Endothelial cell of umbilical vein (primary cell): ENCODE data around the gene AAGAB. TPM values are rescaled to one million over a fixed set of nuclear protein-coding genes. Genes with fewer than 3 reads are reported as not detected.

Source experiments
- BruUV-seq: library from RNA; stranded (reverse); fragments of 400-500 nt; replicated peaks from 2 replicates; lab custom pipeline; 2021; lab: Mats Ljungman, UMichigan
- CTCF ChIA-PET: fragments of 300-600, 350-600 bp; sonication (Branson Sonifier 250); formaldehyde crosslinking; loops from one replicate; lab custom pipeline; 2021; ENCODE audit warnings: antibody characterized with exemption, inconsistent platforms; lab: Charles Lee
- POLR2A ChIA-PET: fragments of 300-600, 350-600 bp; sonication (Branson Sonifier 250); formaldehyde crosslinking; loops from one replicate; lab custom pipeline; 2021; ENCODE audit warnings: antibody characterized with exemption, inconsistent platforms; lab: Charles Lee
- DNase-seq: peaks from one replicate; pipeline ENCODE4 v3.0.0-alpha.2; 2011; ENCODE audit warnings: low read depth, low spot score
- FAIRE-seq: peaks from 2 replicates; lab custom pipeline; 2011; peaks lifted over from hg19 to GRCh38; lab: Jason Lieb, UNC
- H2AFZ ChIP-seq: 2 replicates; pipeline ENCODE4 v1.6.0; 2012; ENCODE audit warnings: low read depth, low read length, control low read depth, inconsistent platforms
- H3K27ac ChIP-seq: 2 replicates; pipeline ENCODE4 v1.5.1; 2011; ENCODE audit warnings: low read depth, mild to moderate bottlenecking, control low read depth, low read length, moderate library complexity; ENCODE audit not compliant: insufficient read depth
- H3K27me3 ChIP-seq, 2 experiments: 2 replicates each; pipeline versions ENCODE4 v1.6.0 to v1.6.1; 2011; ENCODE audit warnings: low read length in 2 of 2, mixed read lengths in 1 of 2; ENCODE audit not compliant: control insufficient read depth in 2 of 2, insufficient read depth in 2 of 2
- H3K36me3 ChIP-seq, 2 experiments: 2 replicates in 1 of 2; 3 replicates in 1 of 2; pipeline ENCODE4 v1.5.1; 2011; ENCODE audit warnings: low read length in 2 of 2, mild to moderate bottlenecking in 1 of 2, moderate library complexity in 1 of 2; ENCODE audit not compliant: control insufficient read depth in 2 of 2, insufficient read depth in 2 of 2; ENCODE audit errors: extremely low read depth in 1 of 2
- H3K4me1 ChIP-seq: 3 replicates; pipeline ENCODE4 v1.5.1; 2011; ENCODE audit warnings: mild to moderate bottlenecking, low read length; ENCODE audit not compliant: control insufficient read depth, insufficient read depth; ENCODE audit errors: extremely low read depth
- H3K4me2 ChIP-seq: 2 replicates; pipeline ENCODE4 v1.6.1; 2011; ENCODE audit warnings: low read length, control low read depth, mixed read lengths; ENCODE audit not compliant: insufficient read depth
- H3K4me3 ChIP-seq, 3 experiments: fragments of 200-600 bp in 1 of 3; sonication (generic), shearing (Covaris generic) in 1 of 3; replicated peaks in 1 of 3; 2 replicates each; pipeline ENCODE4 v1.5.1; 2011 to 2016; ENCODE audit warnings: control low read depth in 3 of 3, low read length in 3 of 3, mild to moderate bottlenecking in 2 of 3, inconsistent platforms in 1 of 3, low read depth in 1 of 3, moderate library complexity in 1 of 3; ENCODE audit not compliant: insufficient read depth in 1 of 3
- H3K79me2 ChIP-seq: 2 replicates; pipeline ENCODE4 v1.6.0; 2012; ENCODE audit warnings: low read length, inconsistent platforms; ENCODE audit not compliant: control insufficient read depth, insufficient read depth
- H3K9ac ChIP-seq: replicated peaks from 2 replicates; pipeline ENCODE3; 2011; ENCODE audit warnings: low read length, control low read depth; ENCODE audit not compliant: insufficient read depth; ENCODE audit errors: extremely low read depth
- H3K9me1 ChIP-seq: replicated peaks from 3 replicates; pipeline ENCODE4 v1.6.0; 2011; ENCODE audit warnings: mild to moderate bottlenecking, low read length; ENCODE audit not compliant: control insufficient read depth, insufficient read depth; ENCODE audit errors: extremely low read depth
- H3K9me3 ChIP-seq: replicated peaks from 2 replicates; pipeline ENCODE4 v1.5.1; 2012; ENCODE audit warnings: low read length, inconsistent platforms; ENCODE audit not compliant: control insufficient read depth, insufficient read depth
- H4K20me1 ChIP-seq: replicated peaks from 2 replicates; pipeline ENCODE3; 2011; ENCODE audit warnings: mild to moderate bottlenecking, low read length; ENCODE audit not compliant: control insufficient read depth, insufficient read depth; ENCODE audit errors: extremely low read depth
- CTCF ChIP-seq, 2 donors: IDR thresholded peaks; 1 replicate in 1 of 2; 2 replicates in 1 of 2; pipeline ENCODE4 v1.5.1; 2011; ENCODE audit warnings: low read length in 2 of 2, mild to moderate bottlenecking in 2 of 2, moderate library complexity in 2 of 2, control low read depth in 1 of 2, inconsistent platforms in 1 of 2, low read depth in 1 of 2; ENCODE audit not compliant: insufficient read depth in 1 of 2; ENCODE audit errors: extremely low read depth in 1 of 2
- EZH2 ChIP-seq: IDR thresholded peaks from 2 replicates; pipeline ENCODE4 v1.6.1; 2012; ENCODE audit warnings: borderline replicate concordance, low read depth, mild to moderate bottlenecking, moderate library complexity, low read length, inconsistent platforms; ENCODE audit not compliant: severe bottlenecking
- FOS ChIP-seq: IDR thresholded peaks from 2 replicates; pipeline ENCODE4 v1.6.1; 2011; ENCODE audit warnings: mild to moderate bottlenecking, low read length, moderate library complexity, borderline replicate concordance; ENCODE audit not compliant: insufficient read depth
- GATA2 ChIP-seq: IDR thresholded peaks from 2 replicates; pipeline ENCODE4 v1.7.0; 2011; ENCODE audit warnings: low read depth, mild to moderate bottlenecking, moderate library complexity, mixed read lengths, low read length; ENCODE audit not compliant: insufficient read length, insufficient read depth
- JUN ChIP-seq: IDR thresholded peaks from 2 replicates; pipeline ENCODE4 v1.6.1; 2011; ENCODE audit warnings: borderline replicate concordance, low read depth; ENCODE audit not compliant: insufficient read length, insufficient read depth
- MAX ChIP-seq: IDR thresholded peaks from 2 replicates; pipeline ENCODE4 v1.6.1; 2011; ENCODE audit not compliant: insufficient read depth, insufficient read length
- MYC ChIP-seq: IDR thresholded peaks from one replicate; pipeline ENCODE4 v1.6.1; 2011; ENCODE audit warnings: mild to moderate bottlenecking, low read depth, low read length
- POLR2A ChIP-seq: IDR thresholded peaks from 2 replicates; pipeline ENCODE4 v1.6.1; 2012; ENCODE audit warnings: low read depth, mild to moderate bottlenecking, control low read depth, low read length
- POLR2AphosphoS5 ChIP-seq: IDR thresholded peaks from 2 replicates; pipeline ENCODE4 v1.6.1; 2012; ENCODE audit warnings: low read depth, mild to moderate bottlenecking, control low read depth, low read length, moderate library complexity; ENCODE audit not compliant: insufficient read depth
- dilution Hi-C: fragments of 300-500 bp; cut with MboI; formaldehyde crosslinking; loops from one replicate; pipeline ENCODE4 v1.15.0; 2019; ENCODE audit warnings: low sequenced_read_pairs; ENCODE audit not compliant: extremely low pct_ligation_motif_present
- intact Hi-C: fragments of 100-400 bp; cut with micrococcal nuclease; formaldehyde crosslinking; loops from one replicate; pipeline ENCODE4 v1.10.0; 2022
- polyA plus RNA-seq, 4 experiments: library from polyadenylated mRNA; depleted of rRNA in 3 of 4; stranded (reverse) in 3 of 4; unstranded in 1 of 4; fragments of >200 nt; gene quantifications; 2 replicates each; pipeline versions ENCODE4 v1.2.1 to v1.2.3, GENCODE V29; 2011 to 2012; ENCODE audit warnings: missing spikeins in 1 of 4
- total RNA-seq: library from RNA; stranded (reverse); gene quantifications from 2 replicates; pipeline ENCODE4 v1.2.3, GENCODE V29; 2021

The AAGAB gene
- total and polyA plus RNA-seq, 2 donors (not counting 3 experiments of a cell fraction or from before 2014, with no cell fraction given) = 21.2 to 42.6 TPM

- TF ChIP-seq POLR2AphosphoS5 = no peak
- TF ChIP-seq GATA2 = no peak
- TF ChIP-seq JUN = no peak
- TF ChIP-seq POLR2A = no peak
- TF ChIP-seq EZH2 = no peak
- no peak for TF ChIP-seq FOS
- TF ChIP-seq CTCF (IDR thresholded peaks at IDR 0.05; ENCODE audit: extremely low read depth in 1 of 2, insufficient read depth in 1 of 2, low read depth in 1 of 2, low read length in 2 of 2) = no peak
- no peak for TF ChIP-seq MAX
- TF ChIP-seq MYC = no peak
- ChIA-PET POLR2A (no interaction called here), CTCF (interaction anchor here (1.6 kb wide), 1 partner anchor 12 kb away, joined by 5 read pairs; no protein-coding TSS in a partner anchor)
- DNase-seq (no peak), FAIRE-seq (no peak)
- no TSS peak for BruUV-seq
- Histone ChIP-seq H2AFZ (no peak overlapping the region), H3K79me2 (peaks cover 60% of the 10 kb centered on the region), H3K27ac (peak overlapping the region; percentile 87), H3K36me3 (peaks cover 9 to 15% of the 10 kb centered on the region in 2 experiments), H3K4me2 (no peak overlapping the region), H3K9ac (no peak overlapping the region), H3K27me3 (no peaks in the 10 kb centered on the region), H3K9me1 (no peaks in the 10 kb centered on the region), H3K9me3 (no peaks in the 10 kb centered on the region), H3K4me3 (no peak overlapping the region), H4K20me1 (no peaks in the 10 kb centered on the region), H3K4me1 (peaks cover 53% of the 10 kb centered on the region)
- dilution Hi-C loops = no loop called here
- intact Hi-C loops = no loop called here
Measured at GRCh38 chr15:67173786-67174185, 80.7 kb downstream of the AAGAB start.
